GM19238 (cell line): ENCODE results near the gene ATP11C.
"Not testable (repeated sequence)": the region's sequence is repeated elsewhere in the genome, so short reads cannot be mapped to it uniquely, and the experiment has no call there.

Source experiments
- DNase-seq: peaks from one replicate; pipeline ENCODE4 v3.0.0; 2011; ENCODE audit warnings: low spot score; ENCODE audit not compliant: insufficient read length

ATP11C gene

DNA sequence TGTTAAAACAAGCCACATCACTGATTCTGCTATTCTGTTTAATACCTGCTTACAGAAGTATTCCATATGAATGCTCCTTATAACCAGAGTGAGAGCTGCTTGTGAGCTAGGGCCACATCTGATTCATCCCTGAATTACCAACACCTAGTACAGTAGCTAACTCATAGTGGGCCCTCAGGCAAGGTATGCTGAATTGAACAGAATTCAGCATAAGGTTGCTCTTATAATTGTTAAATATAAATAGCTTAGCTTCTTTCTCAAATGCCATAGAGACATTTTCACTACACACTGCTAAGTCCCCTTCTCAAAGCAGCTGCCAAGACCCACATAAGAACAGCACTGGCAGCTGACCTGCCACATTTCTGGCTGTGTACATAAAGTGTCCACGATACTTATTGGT, 197.9 kb downstream of the ATP11C start:
- DNase-seq: no peak

DNA sequence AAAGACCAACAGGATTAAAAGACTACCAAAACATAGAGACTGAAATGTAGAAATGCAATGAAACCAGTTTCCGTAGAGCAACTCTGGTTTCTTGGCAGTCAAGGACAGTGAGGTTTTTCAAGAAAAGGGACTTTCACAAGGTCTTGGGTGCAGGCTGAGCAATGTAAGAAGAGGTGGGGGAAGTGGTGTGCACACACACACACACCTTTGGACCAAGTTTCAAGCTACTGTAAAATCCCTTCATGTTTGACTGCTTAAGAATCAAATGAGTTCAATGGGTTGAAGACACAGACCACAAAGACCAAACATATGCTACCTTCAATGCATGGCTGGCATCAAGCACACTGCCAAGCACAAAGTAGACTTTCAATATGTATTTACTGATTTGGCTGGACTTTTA, 207.1 kb downstream of the ATP11C start:
- DNase-seq: peak; percentile 1

DNA sequence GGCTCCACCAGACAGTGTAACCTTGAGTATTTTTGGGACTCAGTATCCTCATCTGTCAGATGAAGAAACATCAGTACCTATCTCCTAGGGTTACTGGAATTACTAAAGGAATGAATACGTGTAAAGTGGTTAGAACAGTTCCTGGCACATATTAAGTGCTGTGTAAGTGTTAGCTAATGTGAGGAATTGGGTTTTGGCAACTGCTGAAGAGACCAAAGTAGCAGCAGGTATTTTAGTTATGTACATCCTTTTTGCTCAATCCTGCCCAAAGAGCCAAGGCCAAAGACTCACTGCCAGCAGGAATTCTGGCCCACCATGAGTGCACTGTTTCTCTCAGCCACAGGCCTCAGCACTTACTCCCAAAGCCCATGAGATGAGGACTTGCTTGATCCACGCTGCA, 208.2 kb downstream of the ATP11C start:
- no peak for DNase-seq

DNA sequence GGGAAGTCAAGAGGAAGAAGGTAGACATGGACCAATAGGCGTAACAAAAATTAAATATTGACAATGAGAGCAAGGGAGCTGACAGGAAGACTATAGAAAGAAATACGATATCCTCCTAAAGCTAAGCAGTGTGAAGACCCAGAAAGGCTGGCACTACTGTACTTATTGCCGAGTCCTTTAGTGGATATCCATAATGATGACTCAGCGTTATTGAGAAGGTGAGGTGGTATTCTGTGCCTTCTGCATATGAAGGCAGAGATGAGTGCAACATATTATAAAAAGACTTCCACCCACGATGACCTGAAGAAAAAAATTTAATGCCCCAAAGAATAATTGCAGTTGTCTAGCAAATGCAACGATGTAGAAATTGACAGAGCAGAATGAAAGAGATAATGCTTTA, 211.9 kb downstream of the ATP11C start:
- DNase-seq: no peak

DNA sequence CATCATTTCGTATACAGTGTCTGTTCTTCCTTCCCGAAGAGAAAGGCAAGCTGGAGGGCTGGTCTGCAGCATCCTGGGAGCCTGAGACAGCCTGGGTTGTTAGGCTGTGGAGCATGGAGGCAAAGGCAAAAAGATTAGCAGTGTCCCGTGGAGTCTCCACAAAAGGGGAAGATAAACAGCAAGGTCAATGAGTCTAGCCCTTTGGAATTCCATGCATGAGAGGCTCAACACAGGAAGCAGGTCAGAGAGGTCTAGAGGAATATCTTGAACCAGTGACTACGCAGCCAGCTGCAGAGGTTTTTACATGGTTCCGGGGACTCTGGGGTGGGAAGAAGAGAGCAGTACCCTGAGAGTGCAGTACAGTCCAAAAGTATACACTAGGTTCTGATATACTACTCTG, 212.7 kb downstream of the ATP11C start:
- no peak for DNase-seq

DNA sequence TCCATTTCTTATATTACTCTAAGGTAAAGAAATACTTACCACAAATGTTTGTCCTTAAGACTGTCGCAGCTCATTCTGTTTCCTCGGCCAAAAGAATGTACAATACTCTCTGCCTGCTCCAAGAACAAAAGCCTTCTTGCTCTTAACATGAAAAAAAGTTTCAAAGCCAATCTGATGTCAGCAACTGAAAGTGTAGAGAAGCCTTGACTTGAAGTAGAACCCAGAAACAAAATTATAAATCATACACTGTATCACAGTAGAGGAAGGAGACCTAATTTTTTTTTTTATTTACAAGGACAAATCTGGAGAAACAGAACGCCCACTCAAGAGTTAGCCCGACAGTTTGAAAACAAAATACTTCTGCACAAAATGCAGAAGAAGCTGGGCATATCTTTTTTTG, 224.8 kb downstream of the ATP11C start, which contains the start of gene MCF2:
TSS of gene MCF2 (minus strand) at position 101 of the 400 bp plus-strand sequence. CDS start 56,423 bp downstream, outside the sequence.
- DNase-seq: no peak

DNA sequence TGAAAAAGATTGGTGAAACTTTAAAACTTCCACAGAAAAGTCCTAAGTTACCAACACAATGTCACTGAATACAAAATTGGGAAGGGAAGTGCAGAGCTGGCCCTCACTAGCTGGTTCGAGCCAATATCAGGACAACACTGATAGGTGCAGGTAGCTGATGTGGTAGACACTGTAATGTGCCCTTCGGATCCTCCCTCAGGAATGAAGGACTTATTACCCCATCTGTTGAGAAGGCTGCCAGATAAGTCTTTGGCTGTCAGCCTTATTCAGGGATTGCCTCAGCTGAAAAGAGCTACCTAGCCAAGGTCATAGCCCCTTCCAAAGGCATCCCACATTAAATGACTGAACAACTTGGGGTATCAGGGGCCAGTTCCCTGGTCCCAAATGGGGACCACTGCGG, 230.2 kb downstream of the ATP11C start:
- DNase-seq: no peak

DNA sequence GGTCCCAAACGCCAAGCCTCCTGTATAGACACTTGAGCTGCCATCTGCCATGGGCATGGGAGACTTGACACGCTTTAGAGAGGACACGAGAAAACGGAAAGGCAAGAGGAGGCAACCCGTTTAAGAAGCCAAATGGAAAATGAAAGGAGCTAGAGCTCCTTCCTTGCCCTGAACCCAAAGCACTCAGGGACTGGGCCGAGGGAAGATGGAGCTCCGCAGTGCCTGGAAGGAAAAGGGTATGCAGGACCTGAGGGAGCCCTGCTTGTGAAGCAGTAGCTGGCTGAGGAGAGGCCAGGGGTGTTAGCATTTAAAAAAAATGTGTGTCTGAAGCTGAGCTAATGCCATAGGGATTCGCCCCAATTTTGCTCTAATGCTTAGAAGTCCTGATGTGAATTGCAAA, 239.9 kb downstream of the ATP11C start:
- DNase-seq: no peak

DNA sequence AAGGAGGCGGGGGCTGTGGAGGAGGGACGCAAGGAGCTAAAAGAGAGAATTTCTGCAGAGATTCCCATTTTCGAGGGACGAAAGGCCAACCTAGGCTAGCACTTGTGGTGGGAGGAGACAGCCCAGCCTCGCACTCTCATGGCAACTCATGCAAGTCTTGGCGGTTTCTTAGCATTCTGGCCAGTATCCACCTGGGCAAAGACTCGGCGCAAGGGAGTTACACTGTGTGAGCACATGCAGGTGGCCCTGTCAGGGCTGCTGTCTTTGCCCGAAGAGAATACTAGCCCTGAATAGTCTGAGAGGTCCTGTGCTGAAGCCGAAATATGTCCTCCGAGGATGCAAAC, 240.4 kb downstream of the ATP11C start:
- DNase-seq: no peak

DNA sequence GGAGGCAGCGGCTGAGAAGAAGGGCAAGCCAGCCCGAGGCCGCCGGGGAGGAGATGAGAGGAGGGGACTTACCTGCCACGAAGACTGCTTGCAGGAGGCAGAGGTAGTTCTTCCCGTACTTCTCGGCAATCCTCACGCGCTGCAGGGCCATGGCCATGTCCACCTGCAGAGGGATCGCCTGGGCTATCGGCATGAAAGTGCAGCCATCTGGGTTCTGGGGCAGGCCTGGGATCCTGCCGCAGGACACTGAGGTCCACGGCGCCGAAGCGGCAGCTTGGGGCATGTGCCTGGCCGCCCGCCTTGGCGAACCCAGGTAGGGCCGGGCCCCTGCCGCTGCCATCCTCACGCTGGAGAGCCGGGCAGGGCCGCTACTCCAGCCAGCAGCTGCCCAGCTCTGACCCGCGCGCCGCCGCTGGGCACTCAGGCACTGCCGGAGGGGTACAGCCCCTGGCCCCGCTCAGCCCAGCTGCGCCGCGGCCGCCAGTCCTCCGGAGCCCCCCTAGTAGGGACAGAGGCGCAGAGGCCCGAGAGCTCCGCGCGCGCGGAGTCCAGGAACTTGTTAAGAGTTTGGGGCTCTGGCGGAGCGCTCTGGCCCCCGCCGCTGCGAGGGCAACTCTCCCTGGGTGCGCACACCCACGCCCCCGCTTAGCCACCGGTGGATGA, 240.9 kb downstream of the ATP11C start:
- DNase-seq: no peak

DNA sequence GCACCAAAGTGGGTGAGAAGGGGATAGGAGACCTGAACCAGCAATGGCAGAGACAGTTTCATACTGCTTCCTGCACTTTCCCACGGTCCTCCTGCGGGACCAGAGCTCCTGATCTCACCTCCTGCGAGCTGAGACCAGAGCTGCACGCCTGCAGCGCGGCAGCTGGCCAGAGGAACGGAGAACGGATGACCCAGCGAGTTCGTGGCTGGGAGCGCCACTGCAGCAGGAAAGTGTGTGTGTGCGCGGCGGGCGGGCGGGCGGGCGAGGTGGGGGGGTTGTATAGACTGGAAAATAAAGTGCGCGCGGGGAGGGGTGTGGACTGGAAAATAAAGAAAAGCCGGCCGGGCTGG, 241.4 kb downstream of the ATP11C start:
- no peak for DNase-seq

DNA sequence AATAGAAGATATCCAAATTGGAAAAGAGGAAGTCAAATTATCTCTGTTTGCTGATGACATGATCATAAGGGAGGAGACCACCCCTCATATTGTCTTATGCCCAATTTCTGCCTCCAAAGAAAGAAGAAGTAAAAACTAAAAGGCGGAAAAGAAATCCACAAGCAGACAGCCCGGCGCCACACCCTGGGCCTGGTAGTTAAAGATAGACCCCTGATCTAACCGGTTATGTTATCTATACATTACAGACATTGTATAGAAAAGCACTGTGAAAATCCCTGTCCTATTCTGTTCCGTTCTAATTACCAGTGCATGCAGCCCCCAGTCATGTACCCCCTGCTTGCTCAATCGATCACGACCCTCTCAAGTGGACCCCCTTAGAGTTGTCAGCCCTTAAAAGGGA, 247.7 kb downstream of the ATP11C start:
- not testable (repeated sequence) for DNase-seq

DNA sequence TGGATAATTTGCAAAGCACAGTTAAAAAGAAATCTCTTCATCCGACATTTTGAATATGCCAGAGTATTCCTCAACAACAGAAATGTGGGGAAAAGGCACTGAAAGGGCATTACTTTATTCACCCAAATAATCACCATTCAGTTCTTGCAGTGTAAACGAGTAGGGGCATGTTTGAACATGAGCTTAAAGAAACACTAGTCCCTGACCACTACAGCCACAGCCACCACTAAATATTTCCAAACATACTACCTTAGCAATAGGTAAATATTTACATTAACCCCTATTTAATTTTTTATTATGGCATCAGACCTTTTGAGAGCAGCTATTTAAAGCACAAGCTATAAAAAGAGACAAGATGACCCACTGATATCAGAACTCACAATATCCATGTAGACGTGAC, 252.5 kb downstream of the ATP11C start:
- DNase-seq: no peak
